HEK293 (cell line): ENCODE measurements around the gene C2orf72.

Experiments used
- CTCF ChIA-PET: fragments of 350-600 bp; formaldehyde crosslinking; extraction: SDS; loops from one replicate; lab custom pipeline; 2021; ENCODE audit warnings: antibody characterized with exemption; lab: Yijun Ruan, JAX
- POLR2A ChIA-PET: fragments of 300-600 bp; formaldehyde crosslinking; extraction: SDS; loops from one replicate; lab custom pipeline; 2020; ENCODE audit warnings: antibody characterized with exemption, inconsistent platforms; lab: Yijun Ruan, JAX
- H3K27ac ChIP-seq: fragments of 200-500 bp; sonication (Bioruptor generic); 2 replicates; pipeline ENCODE4 v1.5.1; 2014; ENCODE audit warnings: low read depth, low read length, control low read depth, inconsistent platforms; ENCODE audit errors: extremely low read depth
- H3K36me3 ChIP-seq, 2 experiments: fragments of 200-500 bp in 1 of 2; sonication (Bioruptor generic) in 1 of 2; 1 replicate in 1 of 2; 2 replicates in 1 of 2; pipeline ENCODE4 v1.5.1; 2014 to 2017; ENCODE audit warnings: inconsistent platforms in 2 of 2, low read length in 2 of 2; ENCODE audit not compliant: control insufficient read depth in 2 of 2, insufficient read depth in 1 of 2
- H3K4me1 ChIP-seq: fragments of 200-500 bp; sonication (Bioruptor generic); 2 replicates; pipeline ENCODE4 v1.5.1; 2014; ENCODE audit warnings: mild to moderate bottlenecking, low read length, inconsistent platforms; ENCODE audit not compliant: control insufficient read depth, insufficient read depth
- H3K4me3 ChIP-seq: 2 replicates; pipeline ENCODE4 v1.5.1; 2011; ENCODE audit warnings: low read depth, mild to moderate bottlenecking, control low read depth, low read length, moderate library complexity
- H3K9me3 ChIP-seq: fragments of 200-500 bp; sonication (Bioruptor generic); 2 replicates; pipeline ENCODE4 v1.5.1; 2014; ENCODE audit warnings: low read depth, low read length, inconsistent platforms; ENCODE audit not compliant: control insufficient read depth, insufficient read depth
- GLI2 ChIP-seq: fragments of 450-650 bp; formaldehyde crosslinking; IDR thresholded peaks from 2 replicates; pipeline ENCODE4; 2017; ENCODE audit warnings: missing biosample characterization, missing genetic modification characterization, low read depth, borderline replicate concordance
- KLF8 ChIP-seq: fragments of 450-650 bp; formaldehyde crosslinking; IDR thresholded peaks from 2 replicates; pipeline ENCODE4 v1.5.1; 2016; ENCODE audit warnings: missing biosample characterization, missing genetic modification characterization
- MEIS1 ChIP-seq: sonication (generic); formaldehyde crosslinking; IDR thresholded peaks from 2 replicates; pipeline ENCODE4 v1.8.1; 2022; ENCODE audit warnings: missing genetic modification reagents, mild to moderate bottlenecking, borderline replicate concordance
- OVOL3 ChIP-seq: fragments of 450-650 bp; formaldehyde crosslinking; IDR thresholded peaks from 2 replicates; pipeline ENCODE4 v1.5.1; 2016; ENCODE audit warnings: missing biosample characterization, missing genetic modification characterization
- PRDM1 ChIP-seq: fragments of 450-650 bp; formaldehyde crosslinking; IDR thresholded peaks from 2 replicates; pipeline ENCODE4; 2016; ENCODE audit warnings: missing biosample characterization, missing genetic modification characterization
- ZBTB20 ChIP-seq: fragments of 450-650 bp; formaldehyde crosslinking; IDR thresholded peaks from 2 replicates; pipeline ENCODE4 v1.5.1; 2016; ENCODE audit warnings: missing biosample characterization, missing genetic modification characterization
- ZFP3 ChIP-seq: fragments of 450-650 bp; formaldehyde crosslinking; IDR thresholded peaks from 2 replicates; pipeline ENCODE4 v1.5.1; 2016; ENCODE audit warnings: low read depth, missing biosample characterization, missing genetic modification characterization
- ZNF138 ChIP-seq: fragments of 450-650 bp; formaldehyde crosslinking; IDR thresholded peaks from 2 replicates; pipeline ENCODE4 v1.5.1; 2016; ENCODE audit warnings: missing biosample characterization, missing genetic modification characterization, borderline replicate concordance
- ZNF266 ChIP-seq: fragments of 450-650 bp; formaldehyde crosslinking; IDR thresholded peaks from 2 replicates; pipeline ENCODE4 v1.5.1; 2016; ENCODE audit warnings: missing biosample characterization, missing genetic modification characterization, low read depth
- ZNF292 ChIP-seq: fragments of 450-650 bp; formaldehyde crosslinking; IDR thresholded peaks from 2 replicates; pipeline ENCODE4 v1.5.1; 2016; ENCODE audit warnings: low read depth, missing biosample characterization, missing genetic modification characterization, borderline replicate concordance
- ZNF362 ChIP-seq: fragments of 450-650 bp; formaldehyde crosslinking; IDR thresholded peaks from 2 replicates; pipeline ENCODE4 v1.5.1; 2016; ENCODE audit warnings: missing biosample characterization, missing genetic modification characterization
- ZNF398 ChIP-seq: fragments of 450-650 bp; formaldehyde crosslinking; IDR thresholded peaks from 2 replicates; pipeline ENCODE4 v1.5.1; 2017; ENCODE audit warnings: missing biosample characterization, missing genetic modification characterization
- ZNF529 ChIP-seq: fragments of 450-650 bp; formaldehyde crosslinking; IDR thresholded peaks from 2 replicates; pipeline ENCODE4 v1.5.1; 2017; ENCODE audit warnings: missing genetic modification characterization, missing biosample characterization; ENCODE audit not compliant: insufficient replicate concordance
- ZNF560 ChIP-seq: fragments of 450-650 bp; formaldehyde crosslinking; IDR thresholded peaks from 2 replicates; pipeline ENCODE4 v1.5.1; 2017; ENCODE audit warnings: missing biosample characterization, missing genetic modification characterization, borderline replicate concordance
- ZNF571 ChIP-seq: fragments of 450-650 bp; formaldehyde crosslinking; IDR thresholded peaks from 2 replicates; pipeline ENCODE4 v1.5.0; 2017; ENCODE audit warnings: missing biosample characterization, missing genetic modification characterization
- ZNF580 ChIP-seq: fragments of 450-650 bp; formaldehyde crosslinking; IDR thresholded peaks from 2 replicates; pipeline ENCODE4 v1.5.1; 2016; ENCODE audit warnings: missing biosample characterization, missing genetic modification characterization
- ZNF596 ChIP-seq: fragments of 450-650 bp; IDR thresholded peaks from 2 replicates; pipeline ENCODE4 v1.5.0; 2018; ENCODE audit warnings: missing biosample characterization, mild to moderate bottlenecking, missing genetic modification characterization, moderate library complexity
- ZNF837 ChIP-seq: fragments of 450-650 bp; formaldehyde crosslinking; IDR thresholded peaks from 2 replicates; pipeline ENCODE4 v1.5.1; 2016; ENCODE audit warnings: missing biosample characterization, missing genetic modification characterization
- TF ChIP-seq, protein P1 (sequence below): fragments of 450-650 bp; formaldehyde crosslinking; IDR thresholded peaks from 2 replicates; pipeline ENCODE4 v1.5.1; 2016; ENCODE audit warnings: missing biosample characterization, missing genetic modification characterization
- TF ChIP-seq, protein P2 (sequence below): fragments of 450-650 bp; formaldehyde crosslinking; IDR thresholded peaks from 2 replicates; pipeline ENCODE4 v1.5.1; 2016; ENCODE audit warnings: missing biosample characterization, missing genetic modification characterization
- TF ChIP-seq, protein P3 (sequence below): fragments of 450-650 bp; formaldehyde crosslinking; IDR thresholded peaks from 2 replicates; pipeline ENCODE4 v1.5.0; 2017; ENCODE audit warnings: missing biosample characterization, missing genetic modification characterization, borderline replicate concordance
- TF ChIP-seq, protein P4 (sequence below): fragments of 450-650 bp; formaldehyde crosslinking; IDR thresholded peaks from 2 replicates; pipeline ENCODE4 v1.5.1; 2016; ENCODE audit warnings: missing biosample characterization, missing genetic modification characterization

The C2orf72 gene

DNA sequence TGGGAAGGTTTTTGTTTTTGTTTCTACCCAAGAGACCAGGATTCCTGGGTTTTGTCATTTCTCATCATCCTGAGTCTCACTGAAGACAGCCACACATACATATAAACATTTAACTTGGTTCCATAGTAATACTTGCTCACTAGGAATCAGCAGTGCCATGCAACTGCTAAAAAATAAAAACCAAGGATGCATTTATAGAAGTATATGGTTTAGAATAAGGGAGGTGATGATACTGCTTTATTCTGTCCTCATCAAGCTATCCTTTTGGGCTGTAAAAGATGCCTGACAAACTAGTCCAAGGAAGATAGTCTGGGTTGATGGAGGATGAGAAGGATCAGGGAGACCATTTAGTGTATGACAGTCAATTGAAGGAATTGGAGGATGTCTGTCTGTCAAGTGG, 40.7 kb upstream of the C2orf72 start:
- Histone ChIP-seq H3K36me3 (no peaks in the 10 kb centered on the region), H3K4me1 (no peaks in the 10 kb centered on the region), H3K9me3 (no peaks in the 10 kb centered on the region), H3K4me3 (no peak overlapping the region), H3K27ac (no peak overlapping the region)
- CTCF ChIA-PET, result interaction anchor here (0.5 to 2.1 kb wide), 3 partner anchors 10 to 1280 kb away, joined by 6 to 13 read pairs (median 6); no protein-coding TSS in a partner anchor
- POLR2A ChIA-PET, result no interaction called here
- TF ChIP-seq ZNF362 (no peak), ZFP3 (tag by site-specific recombination) (no peak), ZNF580 (no peak), ZNF398 (tag by site-specific recombination) (no peak), MEIS1 (CRISPR knock-in tag) (no peak), ZNF837 (tag by site-specific recombination) (no peak), ZNF138 (tag by site-specific recombination) (no peak), ZBTB20 (tag by site-specific recombination) (no peak), PRDM1 (tag by site-specific recombination) (no peak)
- TF ChIP-seq, protein P1, sequence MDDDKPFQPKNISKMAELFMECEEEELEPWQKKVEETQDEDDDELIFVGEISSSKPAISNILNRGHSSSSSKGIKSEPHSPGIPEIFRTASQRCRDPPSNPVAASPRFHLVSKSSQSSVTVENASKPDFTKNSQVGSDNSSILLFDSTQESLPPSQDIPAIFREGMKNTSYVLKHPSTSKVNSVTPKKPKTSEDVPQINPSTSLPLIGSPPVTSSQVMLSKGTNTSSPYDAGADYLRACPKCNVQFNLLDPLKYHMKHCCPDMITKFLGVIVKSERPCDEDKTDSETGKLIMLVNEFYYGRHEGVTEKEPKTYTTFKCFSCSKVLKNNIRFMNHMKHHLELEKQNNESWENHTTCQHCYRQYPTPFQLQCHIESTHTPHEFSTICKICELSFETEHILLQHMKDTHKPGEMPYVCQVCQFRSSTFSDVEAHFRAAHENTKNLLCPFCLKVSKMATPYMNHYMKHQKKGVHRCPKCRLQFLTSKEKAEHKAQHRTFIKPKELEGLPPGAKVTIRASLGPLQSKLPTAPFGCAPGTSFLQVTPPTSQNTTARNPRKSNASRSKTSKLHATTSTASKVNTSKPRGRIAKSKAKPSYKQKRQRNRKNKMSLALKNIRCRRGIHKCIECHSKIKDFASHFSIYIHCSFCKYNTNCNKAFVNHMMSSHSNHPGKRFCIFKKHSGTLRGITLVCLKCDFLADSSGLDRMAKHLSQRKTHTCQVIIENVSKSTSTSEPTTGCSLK (tag by site-specific recombination), result no peak
- TF ChIP-seq, protein P2, sequence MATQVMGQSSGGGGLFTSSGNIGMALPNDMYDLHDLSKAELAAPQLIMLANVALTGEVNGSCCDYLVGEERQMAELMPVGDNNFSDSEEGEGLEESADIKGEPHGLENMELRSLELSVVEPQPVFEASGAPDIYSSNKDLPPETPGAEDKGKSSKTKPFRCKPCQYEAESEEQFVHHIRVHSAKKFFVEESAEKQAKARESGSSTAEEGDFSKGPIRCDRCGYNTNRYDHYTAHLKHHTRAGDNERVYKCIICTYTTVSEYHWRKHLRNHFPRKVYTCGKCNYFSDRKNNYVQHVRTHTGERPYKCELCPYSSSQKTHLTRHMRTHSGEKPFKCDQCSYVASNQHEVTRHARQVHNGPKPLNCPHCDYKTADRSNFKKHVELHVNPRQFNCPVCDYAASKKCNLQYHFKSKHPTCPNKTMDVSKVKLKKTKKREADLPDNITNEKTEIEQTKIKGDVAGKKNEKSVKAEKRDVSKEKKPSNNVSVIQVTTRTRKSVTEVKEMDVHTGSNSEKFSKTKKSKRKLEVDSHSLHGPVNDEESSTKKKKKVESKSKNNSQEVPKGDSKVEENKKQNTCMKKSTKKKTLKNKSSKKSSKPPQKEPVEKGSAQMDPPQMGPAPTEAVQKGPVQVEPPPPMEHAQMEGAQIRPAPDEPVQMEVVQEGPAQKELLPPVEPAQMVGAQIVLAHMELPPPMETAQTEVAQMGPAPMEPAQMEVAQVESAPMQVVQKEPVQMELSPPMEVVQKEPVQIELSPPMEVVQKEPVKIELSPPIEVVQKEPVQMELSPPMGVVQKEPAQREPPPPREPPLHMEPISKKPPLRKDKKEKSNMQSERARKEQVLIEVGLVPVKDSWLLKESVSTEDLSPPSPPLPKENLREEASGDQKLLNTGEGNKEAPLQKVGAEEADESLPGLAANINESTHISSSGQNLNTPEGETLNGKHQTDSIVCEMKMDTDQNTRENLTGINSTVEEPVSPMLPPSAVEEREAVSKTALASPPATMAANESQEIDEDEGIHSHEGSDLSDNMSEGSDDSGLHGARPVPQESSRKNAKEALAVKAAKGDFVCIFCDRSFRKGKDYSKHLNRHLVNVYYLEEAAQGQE (tag by site-specific recombination), result no peak

- Histone ChIP-seq H3K4me3 (no peak overlapping the region), H3K4me1 (no peaks in the 10 kb centered on the region), H3K27ac (no peak overlapping the region), H3K9me3 (no peaks in the 10 kb centered on the region), H3K36me3 (no peaks in the 10 kb centered on the region)
- POLR2A ChIA-PET, result no interaction called here
- CTCF ChIA-PET, result interaction anchor here (4.1 kb wide), 1 partner anchor 12 kb away, joined by 16 read pairs; no protein-coding TSS in a partner anchor
- TF ChIP-seq KLF8 (tag by site-specific recombination) (no peak), ZNF266 (no peak), ZNF292 (tag by site-specific recombination) (no peak), ZNF529 (tag by site-specific recombination) (no peak), ZNF571 (tag by site-specific recombination) (no peak), GLI2 (tag by site-specific recombination) (no peak), ZNF560 (no peak), ZNF596 (tag by site-specific recombination) (no peak), OVOL3 (no peak)
- TF ChIP-seq, protein P3, sequence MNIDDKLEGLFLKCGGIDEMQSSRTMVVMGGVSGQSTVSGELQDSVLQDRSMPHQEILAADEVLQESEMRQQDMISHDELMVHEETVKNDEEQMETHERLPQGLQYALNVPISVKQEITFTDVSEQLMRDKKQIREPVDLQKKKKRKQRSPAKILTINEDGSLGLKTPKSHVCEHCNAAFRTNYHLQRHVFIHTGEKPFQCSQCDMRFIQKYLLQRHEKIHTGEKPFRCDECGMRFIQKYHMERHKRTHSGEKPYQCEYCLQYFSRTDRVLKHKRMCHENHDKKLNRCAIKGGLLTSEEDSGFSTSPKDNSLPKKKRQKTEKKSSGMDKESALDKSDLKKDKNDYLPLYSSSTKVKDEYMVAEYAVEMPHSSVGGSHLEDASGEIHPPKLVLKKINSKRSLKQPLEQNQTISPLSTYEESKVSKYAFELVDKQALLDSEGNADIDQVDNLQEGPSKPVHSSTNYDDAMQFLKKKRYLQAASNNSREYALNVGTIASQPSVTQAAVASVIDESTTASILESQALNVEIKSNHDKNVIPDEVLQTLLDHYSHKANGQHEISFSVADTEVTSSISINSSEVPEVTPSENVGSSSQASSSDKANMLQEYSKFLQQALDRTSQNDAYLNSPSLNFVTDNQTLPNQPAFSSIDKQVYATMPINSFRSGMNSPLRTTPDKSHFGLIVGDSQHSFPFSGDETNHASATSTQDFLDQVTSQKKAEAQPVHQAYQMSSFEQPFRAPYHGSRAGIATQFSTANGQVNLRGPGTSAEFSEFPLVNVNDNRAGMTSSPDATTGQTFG, result no peak
- TF ChIP-seq, protein P4, sequence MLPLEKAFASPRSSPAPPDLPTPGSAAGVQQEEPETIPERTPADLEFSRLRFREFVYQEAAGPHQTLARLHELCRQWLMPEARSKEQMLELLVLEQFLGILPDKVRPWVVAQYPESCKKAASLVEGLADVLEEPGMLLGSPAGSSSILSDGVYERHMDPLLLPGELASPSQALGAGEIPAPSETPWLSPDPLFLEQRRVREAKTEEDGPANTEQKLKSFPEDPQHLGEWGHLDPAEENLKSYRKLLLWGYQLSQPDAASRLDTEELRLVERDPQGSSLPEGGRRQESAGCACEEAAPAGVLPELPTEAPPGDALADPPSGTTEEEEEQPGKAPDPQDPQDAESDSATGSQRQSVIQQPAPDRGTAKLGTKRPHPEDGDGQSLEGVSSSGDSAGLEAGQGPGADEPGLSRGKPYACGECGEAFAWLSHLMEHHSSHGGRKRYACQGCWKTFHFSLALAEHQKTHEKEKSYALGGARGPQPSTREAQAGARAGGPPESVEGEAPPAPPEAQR (tag by site-specific recombination), result no peak
Observed at GRCh38 chr2:230998882-230999281, 38.4 kb upstream of the C2orf72 start.
